GM12864 (cell line): ENCODE data around the gene KLHL21.
"Not testable (repeated sequence)": the region's sequence is repeated elsewhere in the genome, so short reads cannot be mapped to it uniquely, and the experiment has no call there.

Experiments used
- DNase-seq: peaks from one replicate; pipeline ENCODE4 v3.0.0-alpha.2; 2011; ENCODE audit warnings: low read depth
- H3K4me3 ChIP-seq: 2 replicates; pipeline ENCODE4 v1.5.1; 2011; ENCODE audit warnings: mild to moderate bottlenecking, low read depth, low read length, control low read depth
- CTCF ChIP-seq: IDR thresholded peaks from 2 replicates; pipeline ENCODE4 v1.5.1; 2011; ENCODE audit warnings: low read depth, mild to moderate bottlenecking, moderate library complexity, low read length, control low read depth, inconsistent platforms; ENCODE audit errors: missing control alignments

Gene KLHL21

GRCh38 chr1:6603238-6603914 is 707 bp upstream of the KLHL21 start:
- DNase-seq: no peak
- peak overlapping the region; percentile 75 for H3K4me3 ChIP-seq
- TF ChIP-seq CTCF: no peak

- peak overlapping the region; percentile 75 for H3K4me3 ChIP-seq
- no peak for TF ChIP-seq CTCF
- no peak for DNase-seq
Measured at GRCh38 chr1:6601923-6602668, 573 bp downstream of the KLHL21 start.

GRCh38 chr1:6601049-6601922 is 1.4 kb downstream of the KLHL21 start:
- peak overlapping the region; percentile 75 for H3K4me3 ChIP-seq
- no peak for TF ChIP-seq CTCF
- no peak for DNase-seq

- no peak for DNase-seq
- TF ChIP-seq CTCF: no peak
- peak overlapping the region; percentile 75 for H3K4me3 ChIP-seq
Measured at GRCh38 chr1:6600410-6601048, 2.1 kb downstream of the KLHL21 start.

- H3K4me3 ChIP-seq: peak overlapping the region; percentile 75
- DNase-seq: not testable (repeated sequence)
Measured at GRCh38 chr1:6599991-6600390, 2.7 kb downstream of the KLHL21 start.

GRCh38 chr1:6599141-6599975 is 3.3 kb downstream of the KLHL21 start:
- no peak for DNase-seq
- H3K4me3 ChIP-seq: peak overlapping the region; percentile 75
- no peak for TF ChIP-seq CTCF
